GM21390 (cell line): Measurements from ENCODE around the gene CHRNE.
"Not testable (repeated sequence)": the region's sequence is repeated elsewhere in the genome, so short reads cannot be mapped to it uniquely, and the experiment has no call there.

Experiments used
- ATAC-seq: cut with Tn5 transposase; IDR thresholded peaks from one replicate; pipeline ENCODE4 v1.9.1; 2021; ENCODE audit not compliant: unreplicated experiment

Gene CHRNE

GRCh38 chr17:4908301-4908700, 5.4 kb upstream of the CHRNE start:
- no peak for ATAC-seq

GRCh38 chr17:4906642-4907041, 3.7 kb upstream of the CHRNE start:
- ATAC-seq: not testable (repeated sequence)

GRCh38 chr17:4902540-4902939, 358 bp downstream of the CHRNE start:
- no peak for ATAC-seq

GRCh38 chr17:4901648-4902344, 1.1 kb downstream of the CHRNE start:
- no peak for ATAC-seq

- ATAC-seq: no peak
These were observed 1.7 kb downstream of the CHRNE start for GRCh38 chr17:4901108-4901647.

GRCh38 chr17:4900231-4901107, 2.4 kb downstream of the CHRNE start:
- ATAC-seq: no peak

- no peak for ATAC-seq
These were observed 3.3 kb downstream of the CHRNE start, which contains the start of gene C17orf107 for GRCh38 chr17:4899341-4900230. Gene C17orf107 (plus strand): TSS chr17:4899536. CDS start chr17:4899763, 227 bp downstream.

- ATAC-seq: no peak
These were observed 4.0 kb downstream of the CHRNE start for GRCh38 chr17:4898927-4899326.

GRCh38 chr17:4898351-4898750, 4.5 kb downstream of the CHRNE start:
- no peak for ATAC-seq

- ATAC-seq: no peak
These were observed 5.1 kb downstream of the CHRNE start for GRCh38 chr17:4897785-4898184.

GRCh38 chr17:4897198-4897687, 5.7 kb downstream of the CHRNE start:
- ATAC-seq: no peak

- no peak for ATAC-seq
These were observed 6.3 kb downstream of the CHRNE start for GRCh38 chr17:4896332-4897197.

- no peak for ATAC-seq
These were observed 7.1 kb downstream of the CHRNE start for GRCh38 chr17:4895657-4896331.

- no peak for ATAC-seq
These were observed 7.8 kb downstream of the CHRNE start for GRCh38 chr17:4895121-4895520.

- no peak for ATAC-seq
These were observed 9.0 kb downstream of the CHRNE start for GRCh38 chr17:4893721-4894560.

GRCh38 chr17:4893272-4893671, 9.6 kb downstream of the CHRNE start:
- no peak for ATAC-seq

GRCh38 chr17:4892499-4893221, 10.2 kb downstream of the CHRNE start:
- ATAC-seq: no peak
